ENCODE results near the gene DHX32. TPM values are rescaled to one million over a fixed set of nuclear protein-coding genes. Genes with fewer than 3 reads are reported as not detected.

Gene DHX32
- total and polyA plus RNA-seq, 2 donors (not counting 3 experiments of a cell fraction or from before 2014, with no cell fraction given): 17.1 to 29.6 TPM

- no peak overlapping the region for H3K4me2 ChIP-seq (ENCODE audit: insufficient read depth, low read length)
- TF ChIP-seq JUN (IDR thresholded peaks at IDR 0.05; ENCODE audit: borderline replicate concordance, insufficient read depth, insufficient read length, low read depth): no peak
- intact Hi-C loops (cut with micrococcal nuclease): no loop called here
- H3K27ac ChIP-seq (ENCODE audit: insufficient read depth, low read depth, low read length): no peak overlapping the region
- H3K27me3 ChIP-seq (ENCODE audit: control insufficient read depth in 2 of 2, insufficient read depth in 2 of 2, low read length in 2 of 2): no peaks in the 10 kb centered on the region
- BruUV-seq (replicated peaks): no TSS peak
- no peaks in the 10 kb centered on the region for H4K20me1 ChIP-seq (replicated peaks; ENCODE audit: control insufficient read depth, extremely low read depth, insufficient read depth, low read length)
- H2AFZ ChIP-seq (ENCODE audit: low read depth, low read length): no peak overlapping the region
- ChIA-PET POLR2A (no interaction called here), CTCF (no interaction called here)
- H3K4me3 ChIP-seq (replicated peaks in 1 of 3; ENCODE audit: insufficient read depth in 1 of 3, low read depth in 1 of 3, low read length in 3 of 3): no peak overlapping the region
- no peaks in the 10 kb centered on the region for H3K4me1 ChIP-seq (ENCODE audit: control insufficient read depth, extremely low read depth, insufficient read depth, low read length)
- no peak overlapping the region for H3K9ac ChIP-seq (replicated peaks; ENCODE audit: extremely low read depth, insufficient read depth, low read length)
- no peaks in the 10 kb centered on the region for H3K36me3 ChIP-seq (ENCODE audit: control insufficient read depth in 2 of 2, extremely low read depth in 1 of 2, insufficient read depth in 2 of 2, low read length in 2 of 2)
- DNase-seq (ENCODE audit: low read depth, low spot score): no peak
- no peaks in the 10 kb centered on the region for H3K79me2 ChIP-seq (ENCODE audit: control insufficient read depth, insufficient read depth, low read length)
- FAIRE-seq: no peak
- dilution Hi-C loops (cut with MboI; ENCODE audit: extremely low pct_ligation_motif_present, low sequenced_read_pairs): no loop called here
- no peaks in the 10 kb centered on the region for H3K9me1 ChIP-seq (replicated peaks; ENCODE audit: control insufficient read depth, extremely low read depth, insufficient read depth, low read length)
- H3K9me3 ChIP-seq (replicated peaks; ENCODE audit: control insufficient read depth, insufficient read depth, low read length): no peaks in the 10 kb centered on the region
Observed at GRCh38 chr10:125815764-125816163, 65.3 kb downstream of the DHX32 start.

GRCh38 chr10:125812128-125812750 lies 68.9 kb downstream of the DHX32 start:
- no peaks in the 10 kb centered on the region for H3K27me3 ChIP-seq (ENCODE audit: control insufficient read depth in 2 of 2, insufficient read depth in 2 of 2, low read length in 2 of 2)
- no peak overlapping the region for H3K9ac ChIP-seq (replicated peaks; ENCODE audit: extremely low read depth, insufficient read depth, low read length)
- TF ChIP-seq POLR2A (IDR thresholded peaks at IDR 0.05; ENCODE audit: low read depth, low read length) (no peak), MYC (IDR thresholded peaks at IDR 0.05; ENCODE audit: low read depth, low read length) (no peak), CTCF (IDR thresholded peaks at IDR 0.05; ENCODE audit: extremely low read depth in 1 of 2, insufficient read depth in 1 of 2, low read depth in 1 of 2, low read length in 2 of 2) (no peak), POLR2AphosphoS5 (IDR thresholded peaks at IDR 0.05; ENCODE audit: insufficient read depth, low read depth, low read length) (no peak), JUN (IDR thresholded peaks at IDR 0.05; ENCODE audit: borderline replicate concordance, insufficient read depth, insufficient read length, low read depth) (no peak), EZH2 (IDR thresholded peaks at IDR 0.05; ENCODE audit: borderline replicate concordance, low read depth, low read length, severe bottlenecking) (no peak), MAX (IDR thresholded peaks at IDR 0.05; ENCODE audit: insufficient read depth, insufficient read length) (no peak), FOS (IDR thresholded peaks at IDR 0.05; ENCODE audit: borderline replicate concordance, insufficient read depth, low read length) (no peak), GATA2 (IDR thresholded peaks at IDR 0.05; ENCODE audit: insufficient read depth, insufficient read length, low read depth, low read length) (no peak)
- ChIA-PET CTCF (no interaction called here), POLR2A (no interaction called here)
- no TSS peak for BruUV-seq (replicated peaks)
- H2AFZ ChIP-seq (ENCODE audit: low read depth, low read length): no peak overlapping the region
- FAIRE-seq: no peak
- no peak for DNase-seq (ENCODE audit: low read depth, low spot score)
- dilution Hi-C loops (cut with MboI; ENCODE audit: extremely low pct_ligation_motif_present, low sequenced_read_pairs): no loop called here
- no peak overlapping the region for H3K4me2 ChIP-seq (ENCODE audit: insufficient read depth, low read length)
- H3K36me3 ChIP-seq (ENCODE audit: control insufficient read depth in 2 of 2, extremely low read depth in 1 of 2, insufficient read depth in 2 of 2, low read length in 2 of 2): peaks cover 5 to 6% of the 10 kb centered on the region in 2 experiments
- intact Hi-C loops (cut with micrococcal nuclease): no loop called here
- no peak overlapping the region for H3K4me3 ChIP-seq (replicated peaks in 1 of 3; ENCODE audit: insufficient read depth in 1 of 3, low read depth in 1 of 3, low read length in 3 of 3)
- H3K4me1 ChIP-seq (ENCODE audit: control insufficient read depth, extremely low read depth, insufficient read depth, low read length): no peaks in the 10 kb centered on the region
- H3K27ac ChIP-seq (ENCODE audit: insufficient read depth, low read depth, low read length): no peak overlapping the region
- no peaks in the 10 kb centered on the region for H3K79me2 ChIP-seq (ENCODE audit: control insufficient read depth, insufficient read depth, low read length)
- H3K9me3 ChIP-seq (replicated peaks; ENCODE audit: control insufficient read depth, insufficient read depth, low read length): no peaks in the 10 kb centered on the region
- no peaks in the 10 kb centered on the region for H3K9me1 ChIP-seq (replicated peaks; ENCODE audit: control insufficient read depth, extremely low read depth, insufficient read depth, low read length)
- H4K20me1 ChIP-seq (replicated peaks; ENCODE audit: control insufficient read depth, extremely low read depth, insufficient read depth, low read length): no peaks in the 10 kb centered on the region
